Body of pancreas (tissue), 4 donors: ENCODE data around the gene CHIT1.

Experiments used
- POLR2A ChIP-seq, 3 donors: fragments of 450-650 bp; IDR thresholded peaks; one replicate each; pipeline ENCODE4 v1.6.1; 2016; ENCODE audit warnings: antibody characterized with exemption in 3 of 3, mild to moderate bottlenecking in 2 of 3
- TF ChIP-seq, protein P1 (sequence below), 7 experiments: fragments of 450-650 bp in 4 of 7; fragments of 200-600 bp in 3 of 7; sonication (generic) in 3 of 7; IDR thresholded peaks; one replicate each; pipeline ENCODE4 v1.5.1; 2016 to 2019; ENCODE audit warnings: antibody characterized with exemption in 7 of 7

DNA sequence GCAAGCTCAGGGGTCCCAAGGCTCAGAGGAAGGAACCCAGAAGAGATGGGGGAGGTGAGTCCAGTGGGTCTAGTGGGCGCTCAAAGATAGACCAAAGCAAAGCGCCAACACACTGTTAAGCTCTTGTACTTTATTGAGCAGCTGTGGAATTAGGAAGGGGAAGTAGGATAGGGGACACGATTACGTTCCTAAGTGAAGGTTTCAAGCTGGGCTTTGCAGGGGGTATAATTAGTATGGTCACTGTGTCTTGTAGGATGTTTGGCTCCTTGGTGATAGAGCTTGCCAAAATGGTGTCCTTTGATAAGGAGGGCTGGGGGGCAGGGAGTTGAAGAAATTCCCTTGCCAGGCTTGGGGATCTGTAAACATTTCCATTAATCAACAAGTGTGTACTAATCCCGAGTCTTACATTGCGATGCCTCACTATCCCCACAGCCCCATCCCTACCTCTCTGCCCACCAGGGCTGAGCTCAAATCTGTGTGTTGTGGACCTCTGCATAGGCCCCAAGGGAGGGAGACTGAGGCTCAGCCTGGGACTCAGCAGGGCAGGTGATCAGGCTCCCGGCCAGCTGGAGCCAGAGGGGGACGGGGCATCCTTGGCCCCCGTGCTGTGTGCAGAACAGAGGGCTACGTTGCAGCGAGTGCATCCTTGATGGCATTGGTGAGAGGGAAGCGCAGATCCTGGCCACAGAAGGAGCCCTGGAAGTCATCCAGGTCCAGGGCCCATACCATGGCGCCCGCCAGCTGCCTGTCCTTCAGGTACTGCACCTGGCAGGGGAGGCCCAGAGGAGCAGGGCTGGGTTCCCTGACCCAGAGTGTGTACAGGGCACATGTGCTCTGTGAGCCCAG, 50.4 kb downstream of the CHIT1 start:
- TF ChIP-seq, protein P1, sequence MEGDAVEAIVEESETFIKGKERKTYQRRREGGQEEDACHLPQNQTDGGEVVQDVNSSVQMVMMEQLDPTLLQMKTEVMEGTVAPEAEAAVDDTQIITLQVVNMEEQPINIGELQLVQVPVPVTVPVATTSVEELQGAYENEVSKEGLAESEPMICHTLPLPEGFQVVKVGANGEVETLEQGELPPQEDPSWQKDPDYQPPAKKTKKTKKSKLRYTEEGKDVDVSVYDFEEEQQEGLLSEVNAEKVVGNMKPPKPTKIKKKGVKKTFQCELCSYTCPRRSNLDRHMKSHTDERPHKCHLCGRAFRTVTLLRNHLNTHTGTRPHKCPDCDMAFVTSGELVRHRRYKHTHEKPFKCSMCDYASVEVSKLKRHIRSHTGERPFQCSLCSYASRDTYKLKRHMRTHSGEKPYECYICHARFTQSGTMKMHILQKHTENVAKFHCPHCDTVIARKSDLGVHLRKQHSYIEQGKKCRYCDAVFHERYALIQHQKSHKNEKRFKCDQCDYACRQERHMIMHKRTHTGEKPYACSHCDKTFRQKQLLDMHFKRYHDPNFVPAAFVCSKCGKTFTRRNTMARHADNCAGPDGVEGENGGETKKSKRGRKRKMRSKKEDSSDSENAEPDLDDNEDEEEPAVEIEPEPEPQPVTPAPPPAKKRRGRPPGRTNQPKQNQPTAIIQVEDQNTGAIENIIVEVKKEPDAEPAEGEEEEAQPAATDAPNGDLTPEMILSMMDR (IDR thresholded peaks at IDR 0.05): no peak
- TF ChIP-seq POLR2A (IDR thresholded peaks at IDR 0.05): no peak
